C4-2B (cell line): ENCODE data around the gene FOS.

Experiments
- H3K27ac ChIP-seq: fragments of 450-650 bp; 2 replicates; pipeline ENCODE4 v1.5.1; 2017
- ZFX ChIP-seq: fragments of 450-650 bp; IDR thresholded peaks from 2 replicates; pipeline ENCODE4 v1.6.1; 2017
- TF ChIP-seq, protein P1 (sequence below): fragments of 450-650 bp; conservative IDR thresholded peaks from 2 replicates; pipeline ENCODE4 v1.5.1; 2017; ENCODE audit warnings: mild to moderate bottlenecking

FOS gene

DNA sequence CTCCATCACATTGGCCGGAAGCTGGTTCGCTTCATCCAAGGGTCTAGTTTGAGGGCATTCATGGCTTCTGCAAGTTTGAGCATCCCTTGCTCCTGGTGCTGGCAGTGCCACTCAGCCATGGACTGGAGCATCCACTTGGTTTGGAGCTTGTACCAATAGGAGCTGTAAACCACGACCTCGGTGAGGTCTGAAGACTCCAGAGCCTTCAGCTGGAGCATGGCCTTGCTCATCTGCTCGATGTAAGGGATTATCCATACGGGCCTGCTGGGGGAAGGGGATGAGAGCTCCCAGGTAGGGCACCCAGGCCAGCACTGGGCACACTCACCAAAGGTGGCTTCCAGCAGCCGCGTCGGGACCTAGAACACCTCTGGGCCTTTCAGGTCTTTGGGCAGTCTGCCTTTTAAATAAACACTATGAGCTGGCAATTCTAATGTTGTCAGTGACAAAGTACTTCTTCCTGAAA, 13.5 kb downstream of the FOS start:
- no peak overlapping the region for H3K27ac ChIP-seq
- TF ChIP-seq ZFX, result no peak
- TF ChIP-seq, protein P1, sequence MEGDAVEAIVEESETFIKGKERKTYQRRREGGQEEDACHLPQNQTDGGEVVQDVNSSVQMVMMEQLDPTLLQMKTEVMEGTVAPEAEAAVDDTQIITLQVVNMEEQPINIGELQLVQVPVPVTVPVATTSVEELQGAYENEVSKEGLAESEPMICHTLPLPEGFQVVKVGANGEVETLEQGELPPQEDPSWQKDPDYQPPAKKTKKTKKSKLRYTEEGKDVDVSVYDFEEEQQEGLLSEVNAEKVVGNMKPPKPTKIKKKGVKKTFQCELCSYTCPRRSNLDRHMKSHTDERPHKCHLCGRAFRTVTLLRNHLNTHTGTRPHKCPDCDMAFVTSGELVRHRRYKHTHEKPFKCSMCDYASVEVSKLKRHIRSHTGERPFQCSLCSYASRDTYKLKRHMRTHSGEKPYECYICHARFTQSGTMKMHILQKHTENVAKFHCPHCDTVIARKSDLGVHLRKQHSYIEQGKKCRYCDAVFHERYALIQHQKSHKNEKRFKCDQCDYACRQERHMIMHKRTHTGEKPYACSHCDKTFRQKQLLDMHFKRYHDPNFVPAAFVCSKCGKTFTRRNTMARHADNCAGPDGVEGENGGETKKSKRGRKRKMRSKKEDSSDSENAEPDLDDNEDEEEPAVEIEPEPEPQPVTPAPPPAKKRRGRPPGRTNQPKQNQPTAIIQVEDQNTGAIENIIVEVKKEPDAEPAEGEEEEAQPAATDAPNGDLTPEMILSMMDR, result no peak

DNA sequence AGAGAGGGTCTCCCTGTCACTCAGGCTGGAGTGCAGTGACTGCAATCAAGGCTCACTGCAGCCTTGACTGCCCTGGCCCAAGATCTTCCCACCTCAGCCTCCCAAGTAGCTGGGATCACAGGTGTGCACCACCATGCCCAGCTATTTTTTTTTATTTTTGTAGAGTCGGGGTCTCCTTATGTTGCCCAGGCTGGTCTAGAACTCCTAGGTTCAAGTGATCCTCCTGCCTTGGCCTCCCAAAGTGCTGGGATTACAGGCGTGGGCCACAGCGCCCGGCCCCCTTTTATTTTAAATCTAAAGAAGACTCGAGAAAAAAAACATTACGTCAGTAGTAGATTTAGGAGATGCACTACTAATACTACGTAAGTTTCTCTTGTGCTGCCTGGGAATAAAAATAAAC, 14.3 kb downstream of the FOS start:
- TF ChIP-seq ZFX, result no peak
- TF ChIP-seq, protein P1, result no peak
- H3K27ac ChIP-seq, result no peak overlapping the region

DNA sequence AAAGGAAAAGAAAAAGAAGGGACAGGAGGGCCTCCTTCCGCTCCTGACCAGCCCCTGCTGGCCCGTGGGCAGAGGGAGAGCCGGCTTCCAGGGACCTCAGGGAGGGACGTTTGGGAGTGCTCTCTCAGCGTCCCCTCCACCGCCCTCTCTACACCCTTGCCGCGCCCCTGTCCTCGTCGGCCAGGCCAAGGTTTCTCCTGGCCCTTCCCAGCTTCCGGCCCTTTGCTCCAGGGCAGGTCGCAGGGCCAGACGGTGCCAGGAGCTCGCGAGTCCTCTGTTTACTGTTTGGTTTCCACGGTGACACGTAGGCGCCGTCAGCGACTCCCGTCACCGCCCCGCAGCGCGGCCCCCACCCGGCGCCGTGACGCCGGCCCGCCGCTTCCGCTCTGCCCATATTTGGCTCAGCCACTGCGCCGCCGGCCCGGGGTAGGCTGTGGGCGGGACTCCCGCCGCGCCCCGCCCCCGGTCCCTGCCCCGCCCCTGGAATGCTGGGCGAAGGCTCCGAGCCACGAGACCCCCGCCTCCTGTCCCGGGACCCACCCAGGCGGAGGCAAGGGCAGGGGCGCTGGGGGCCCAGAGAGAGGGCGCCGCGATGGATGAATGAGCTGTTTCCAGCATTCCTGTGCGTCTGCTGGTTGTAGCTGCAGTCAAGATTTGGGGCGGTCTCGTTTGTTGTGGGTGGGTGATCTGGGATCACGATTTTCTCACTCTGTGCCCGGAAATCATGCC, 15.5 kb downstream of the FOS start:
- peak overlapping the region; percentile 78 for H3K27ac ChIP-seq
- TF ChIP-seq, protein P1, result no peak
- TF ChIP-seq ZFX, result no peak

DNA sequence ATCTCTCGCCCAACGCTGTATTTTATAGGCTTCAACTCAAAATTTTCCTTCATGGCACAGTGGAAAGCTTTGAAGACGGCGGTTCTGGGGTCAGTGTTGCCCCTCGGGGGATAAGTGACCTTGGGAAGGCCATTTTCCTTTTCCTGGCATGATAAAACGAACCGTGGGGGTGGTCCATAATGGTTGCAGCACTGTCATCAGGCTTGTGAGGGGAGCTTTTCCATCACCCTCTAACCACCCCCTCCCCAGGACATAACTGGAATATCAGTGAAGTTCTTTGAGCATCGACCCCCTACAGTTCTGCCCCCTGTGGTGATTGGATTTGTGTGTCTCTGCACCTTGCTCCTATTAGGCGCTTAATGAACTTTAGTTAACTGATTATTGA, 16.0 kb downstream of the FOS start:
- no peak for TF ChIP-seq ZFX
- TF ChIP-seq, protein P1, result no peak
- H3K27ac ChIP-seq, result peak overlapping the region; percentile 78

DNA sequence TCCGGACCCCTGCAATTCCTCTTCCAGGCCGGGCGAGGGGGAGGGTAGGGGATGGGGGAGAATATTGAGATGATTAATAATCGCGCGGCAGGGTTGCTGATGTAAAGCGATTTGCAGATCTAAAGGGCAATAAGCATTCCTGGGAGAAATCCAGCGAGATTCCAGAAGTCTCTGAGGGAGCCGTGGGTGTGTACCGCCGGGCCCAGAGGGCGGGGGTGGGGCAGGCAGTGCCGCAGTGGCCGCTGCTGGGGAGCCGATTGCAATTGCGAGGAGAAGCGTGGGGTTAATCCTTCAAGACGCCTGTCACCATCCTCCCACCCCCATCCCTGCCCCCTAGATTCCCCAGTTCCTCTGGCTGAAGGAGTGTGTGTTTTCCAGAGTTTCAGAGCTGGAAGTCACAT, 16.4 kb downstream of the FOS start:
- H3K27ac ChIP-seq, result no peak overlapping the region; the same call in 1 of the 2 replicates
- no peak for TF ChIP-seq ZFX
- TF ChIP-seq, protein P1, result no peak

DNA sequence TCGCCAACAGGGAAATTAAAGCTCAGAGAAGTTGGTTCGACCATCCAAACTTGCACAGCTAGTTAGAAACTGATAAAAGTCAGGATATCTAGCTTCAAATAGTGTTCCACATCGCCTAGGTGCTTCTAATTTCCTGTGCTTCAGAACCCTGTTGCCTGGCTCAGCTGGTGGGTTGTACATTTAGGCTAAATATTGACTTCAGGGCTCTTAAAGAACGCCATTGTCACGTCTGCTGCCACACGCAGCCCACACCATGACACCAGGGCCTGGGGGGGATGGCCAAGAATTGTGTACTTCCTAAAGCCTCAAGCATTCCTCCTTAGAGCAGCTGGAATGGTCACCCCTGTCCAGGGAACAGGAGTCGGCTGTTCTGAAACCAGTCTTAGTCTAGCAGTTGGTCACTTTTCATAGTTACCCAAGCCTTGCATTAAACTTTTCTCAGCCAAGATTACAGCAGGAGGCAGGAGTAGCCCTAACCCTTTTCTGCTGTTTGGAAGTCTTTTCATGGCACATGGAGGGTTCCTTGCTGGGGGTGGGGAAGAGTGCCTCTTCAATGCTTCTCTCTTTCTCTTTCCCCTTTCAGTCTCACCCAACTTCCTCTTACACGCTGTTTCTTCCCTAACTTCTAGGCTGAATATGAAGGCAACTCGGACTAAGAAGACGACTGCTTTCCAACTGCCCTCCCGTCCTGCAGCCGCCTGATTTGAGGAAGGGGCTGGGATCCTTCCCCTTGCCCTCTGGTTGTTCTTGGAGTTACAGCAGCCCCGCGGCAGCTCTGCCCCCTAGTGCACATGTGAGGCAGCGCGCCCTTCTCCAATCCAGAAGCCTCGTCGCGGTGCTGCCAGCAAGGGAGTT, 17.1 kb downstream of the FOS start:
- no peak for TF ChIP-seq ZFX
- TF ChIP-seq, protein P1, result peak; percentile 99

More for the DNA sequence above, 17.1 kb downstream of the FOS start:
- peak overlapping the region; percentile 15 for H3K27ac ChIP-seq
